Choroid plexus epithelial cell (primary cell): ENCODE results near the gene DGKD.

Experiments
- DNase-seq: peaks from one replicate; pipeline ENCODE4 v3.0.0-alpha.2; 2010; ENCODE audit warnings: low read depth
- H3K4me3 ChIP-seq: 2 replicates; pipeline ENCODE4 v1.5.1; 2011; ENCODE audit warnings: low read depth, mild to moderate bottlenecking, control low read depth, low read length, moderate library complexity
- CTCF ChIP-seq: conservative IDR thresholded peaks from 2 replicates; pipeline ENCODE4 v1.5.1; 2011; ENCODE audit warnings: low read depth, mild to moderate bottlenecking, control low read depth, inconsistent platforms, low read length, moderate library complexity

Gene DGKD

GRCh38 chr2:233426619-233427342 lies 72.5 kb downstream of the DGKD start:
- peak; percentile 84 for DNase-seq
- TF ChIP-seq CTCF, result no peak
- H3K4me3 ChIP-seq, result no peak overlapping the region

GRCh38 chr2:233428008-233428407 lies 73.7 kb downstream of the DGKD start:
- TF ChIP-seq CTCF, result no peak
- H3K4me3 ChIP-seq, result no peak overlapping the region
- no peak for DNase-seq

GRCh38 chr2:233428438-233428837 lies 74.1 kb downstream of the DGKD start:
- TF ChIP-seq CTCF, result no peak
- DNase-seq, result no peak
- no peak overlapping the region for H3K4me3 ChIP-seq

GRCh38 chr2:233429175-233429897 lies 75.0 kb downstream of the DGKD start:
- H3K4me3 ChIP-seq, result no peak overlapping the region
- TF ChIP-seq CTCF, result no peak
- no peak for DNase-seq

- H3K4me3 ChIP-seq, result no peak overlapping the region
- no peak for DNase-seq
- no peak for TF ChIP-seq CTCF
Observed at GRCh38 chr2:233430081-233430480, 75.8 kb downstream of the DGKD start.

- TF ChIP-seq CTCF, result no peak
Observed at GRCh38 chr2:233430651-233431050, 76.4 kb downstream of the DGKD start.

More at GRCh38 chr2:233430651-233431050, 76.4 kb downstream of the DGKD start:
- H3K4me3 ChIP-seq, result no peak overlapping the region
- DNase-seq, result no peak
